Stimulated activated effector memory CD8-positive, alpha-beta T cell treated with anti-CD3 and anti-CD28 coated beads, Interleukin-12 subunit alpha, Interleukin-12 subunit beta, amount 100 ng/mL, for 72 hours (primary cell): Measurements from ENCODE around the gene NEURL1B.

Source experiments
- ATAC-seq: fragments of 150-1000 bp; cut with Tn5 transposase; 2 replicates; pipeline ENCODE4 v1.10.0; 2021
- DNase-seq, 2 donors: peaks; one replicate each; pipeline ENCODE4 v3.0.0; 2021 to 2022; ENCODE audit warnings: low spot score in 2 of 2
- H3K27ac Mint-ChIP-seq: one replicate; pipeline ENCODE4 v1.8.0; 2022; ENCODE audit warnings: mild to moderate bottlenecking, mixed read lengths
- H3K36me3 Mint-ChIP-seq: one replicate; pipeline ENCODE4 v1.8.0; 2022; ENCODE audit warnings: mild to moderate bottlenecking, mixed read lengths
- H3K4me1 Mint-ChIP-seq: one replicate; pipeline ENCODE4 v1.8.0; 2022; ENCODE audit warnings: mixed read lengths
- H3K4me3 Mint-ChIP-seq: one replicate; pipeline ENCODE4 v1.8.0; 2022; ENCODE audit warnings: mild to moderate bottlenecking, mixed read lengths
- H3K9me3 Mint-ChIP-seq: one replicate; pipeline ENCODE4 v1.8.0; 2022; ENCODE audit warnings: mixed read lengths

NEURL1B gene

GRCh38 chr5:172623313-172623980 is 17.6 kb upstream of the NEURL1B start:
- H3K4me1 Mint-ChIP-seq = no peaks in the 10 kb centered on the region
- H3K4me3 Mint-ChIP-seq = no peak overlapping the region
- H3K9me3 Mint-ChIP-seq = no peaks in the 10 kb centered on the region
- ATAC-seq (no peak), DNase-seq (no peak)
- H3K27ac Mint-ChIP-seq = no peak overlapping the region
- no peaks in the 10 kb centered on the region for H3K36me3 Mint-ChIP-seq

- Mint-ChIP-seq H3K9me3 (no peaks in the 10 kb centered on the region), H3K27ac (no peak overlapping the region), H3K36me3 (no peaks in the 10 kb centered on the region), H3K4me1 (no peaks in the 10 kb centered on the region), H3K4me3 (no peak overlapping the region)
- ATAC-seq (peak; percentile 22), DNase-seq (no peak)
Measured at GRCh38 chr5:172624083-172624995, 16.7 kb upstream of the NEURL1B start.

DNA sequence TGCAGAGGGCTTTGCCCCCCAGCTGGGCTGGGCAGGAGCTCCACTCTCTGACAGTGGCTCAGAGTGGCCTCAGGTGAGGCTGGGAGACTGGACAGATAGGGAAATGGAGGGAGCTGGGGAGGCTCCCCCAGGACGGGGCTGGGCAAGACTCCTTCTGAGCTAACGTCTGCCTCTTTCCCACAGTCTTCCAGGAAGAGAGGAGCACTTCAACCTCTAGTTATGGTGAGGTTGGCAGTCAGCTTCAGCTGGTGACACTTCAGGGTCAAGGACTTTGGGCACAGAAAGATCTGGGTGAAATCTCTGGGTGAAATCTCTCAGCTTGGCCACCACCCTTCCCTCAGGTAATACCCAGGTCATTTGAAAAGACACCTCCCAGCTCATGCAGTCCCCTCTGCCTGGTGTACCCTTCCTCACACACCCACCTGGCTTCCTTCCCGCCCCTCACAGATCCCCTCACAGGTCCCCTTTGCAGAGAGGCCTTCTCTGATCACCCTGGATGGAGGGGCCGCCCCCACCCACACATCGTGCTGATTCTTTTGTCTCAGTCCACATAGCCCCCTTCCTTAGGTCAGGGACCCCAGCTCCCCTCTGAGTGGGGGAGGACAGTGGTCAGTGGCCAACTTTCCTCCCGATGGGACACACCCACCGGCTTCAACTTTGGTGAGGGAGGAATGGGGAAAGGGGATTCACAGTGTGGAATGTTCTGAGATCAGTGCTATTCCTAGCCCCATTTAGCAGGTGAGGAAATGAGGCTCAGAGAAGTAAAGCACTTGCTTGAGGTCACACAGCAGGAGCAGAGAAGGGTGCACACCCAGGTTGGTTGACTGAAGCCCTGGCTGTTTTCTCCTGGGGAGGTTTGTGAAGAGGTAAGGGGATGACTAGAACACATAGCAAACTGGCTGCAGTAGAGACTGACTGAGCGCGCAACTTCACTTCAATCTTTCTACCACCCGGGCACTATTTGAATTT is 15.8 kb upstream of the NEURL1B start:
- no peak overlapping the region for H3K27ac Mint-ChIP-seq
- ATAC-seq (no peak), DNase-seq (no peak)
- no peaks in the 10 kb centered on the region for H3K9me3 Mint-ChIP-seq
- H3K4me3 Mint-ChIP-seq = no peak overlapping the region
- no peaks in the 10 kb centered on the region for H3K4me1 Mint-ChIP-seq
- no peaks in the 10 kb centered on the region for H3K36me3 Mint-ChIP-seq

GRCh38 chr5:172626031-172626581 is 15.0 kb upstream of the NEURL1B start:
- peak overlapping the region; percentile 60 for H3K27ac Mint-ChIP-seq
- no peaks in the 10 kb centered on the region for H3K4me1 Mint-ChIP-seq
- no peak for DNase-seq
- no peaks in the 10 kb centered on the region for H3K9me3 Mint-ChIP-seq
- no peak for ATAC-seq
- no peak overlapping the region for H3K4me3 Mint-ChIP-seq
- no peaks in the 10 kb centered on the region for H3K36me3 Mint-ChIP-seq

DNA sequence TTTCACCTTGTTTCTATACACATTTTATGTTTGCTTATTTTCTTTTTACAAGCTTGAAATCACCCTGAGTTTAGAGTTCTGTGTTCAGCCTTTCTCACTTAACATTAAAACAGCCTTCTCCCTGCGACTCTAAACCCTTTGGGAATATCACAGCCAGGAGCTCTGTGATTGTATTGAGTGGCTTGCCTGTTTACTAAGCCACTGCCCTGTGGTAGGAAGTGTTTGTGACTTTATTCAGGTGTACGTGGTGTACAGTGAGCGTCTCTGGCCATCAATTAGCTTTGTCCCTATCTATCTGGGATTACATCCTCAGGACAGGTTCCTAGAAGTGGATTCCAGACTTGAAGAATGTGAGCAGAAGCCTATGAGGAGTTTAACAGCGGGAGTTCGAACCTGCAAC is 11.0 kb upstream of the NEURL1B start:
- Mint-ChIP-seq H3K36me3 (no peaks in the 10 kb centered on the region), H3K27ac (no peak overlapping the region), H3K9me3 (no peaks in the 10 kb centered on the region), H3K4me1 (no peaks in the 10 kb centered on the region), H3K4me3 (no peak overlapping the region)
- DNase-seq (no peak), ATAC-seq (no peak)

- DNase-seq (no peak), ATAC-seq (peak; percentile 15)
- Mint-ChIP-seq H3K9me3 (no peaks in the 10 kb centered on the region), H3K27ac (no peak overlapping the region), H3K4me1 (no peaks in the 10 kb centered on the region), H3K4me3 (no peak overlapping the region), H3K36me3 (no peaks in the 10 kb centered on the region)
Measured at GRCh38 chr5:172630482-172630881, 10.6 kb upstream of the NEURL1B start.

DNA sequence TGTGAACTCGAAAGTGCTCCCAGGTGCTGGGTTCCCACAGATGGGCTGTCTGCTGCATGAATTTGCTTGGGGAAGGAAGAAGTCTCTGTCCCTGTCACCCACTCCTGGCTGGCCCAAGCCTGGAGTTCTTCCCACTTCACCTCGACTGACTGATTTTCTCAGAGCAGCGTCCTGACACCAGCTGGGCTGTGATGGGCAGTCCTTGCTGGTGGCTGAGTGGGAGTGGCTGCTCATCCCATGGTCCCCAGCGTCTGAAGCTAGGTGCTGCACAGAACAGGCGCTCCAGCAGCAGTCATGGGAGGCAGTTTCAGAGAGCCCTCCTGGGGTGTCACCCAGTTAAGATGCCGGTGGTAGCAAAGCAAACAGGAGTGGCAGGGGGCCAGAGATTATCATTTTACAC is 10.1 kb upstream of the NEURL1B start:
- Mint-ChIP-seq H3K36me3 (no peaks in the 10 kb centered on the region), H3K4me1 (no peaks in the 10 kb centered on the region), H3K4me3 (no peak overlapping the region), H3K27ac (no peak overlapping the region), H3K9me3 (no peaks in the 10 kb centered on the region)
- ATAC-seq (no peak), DNase-seq (no peak)

DNA sequence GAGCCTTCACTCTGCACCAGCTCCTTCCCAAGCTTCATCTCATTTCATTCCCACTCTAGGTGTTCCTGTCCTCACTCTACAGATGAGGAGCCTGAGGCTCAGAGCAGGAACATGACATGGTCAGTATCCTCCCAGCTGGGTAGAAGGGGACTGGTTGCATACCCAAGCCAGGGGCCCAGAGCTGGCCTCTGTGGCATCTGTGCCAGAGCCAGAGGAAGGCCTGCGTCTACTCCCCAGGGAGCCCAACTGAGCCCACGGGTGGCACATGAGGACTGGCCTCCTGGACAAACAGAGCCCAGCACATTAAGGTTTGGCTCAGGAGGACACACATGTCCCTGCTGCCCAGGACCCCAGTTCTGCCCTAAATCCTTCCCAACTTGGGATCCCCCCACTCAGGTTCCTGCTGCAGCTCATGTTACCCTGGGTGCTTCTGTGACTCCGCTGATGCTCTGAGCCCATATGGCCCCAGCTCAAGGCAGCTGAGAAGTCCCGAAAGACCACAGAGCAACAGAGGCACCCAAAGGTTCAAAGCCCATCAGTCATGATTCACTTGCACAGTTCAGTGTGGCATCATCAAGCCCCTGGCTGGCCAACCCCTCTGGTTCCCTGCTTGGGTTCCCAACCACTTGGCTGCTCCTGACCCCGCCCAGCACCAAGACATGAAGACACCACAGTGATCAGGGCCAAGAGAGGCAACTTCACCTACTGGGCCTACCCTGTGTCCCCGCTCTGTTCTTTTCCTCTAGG is 8.5 kb upstream of the NEURL1B start:
- Mint-ChIP-seq H3K4me3 (no peak overlapping the region), H3K36me3 (no peaks in the 10 kb centered on the region), H3K9me3 (no peaks in the 10 kb centered on the region), H3K4me1 (no peaks in the 10 kb centered on the region), H3K27ac (no peak overlapping the region)
- DNase-seq = no peak
- ATAC-seq = peak; percentile 19

- no peaks in the 10 kb centered on the region for H3K36me3 Mint-ChIP-seq
- H3K4me1 Mint-ChIP-seq = no peaks in the 10 kb centered on the region
- H3K4me3 Mint-ChIP-seq = no peak overlapping the region
- no peak for DNase-seq
- no peak for ATAC-seq
- H3K27ac Mint-ChIP-seq = no peak overlapping the region
- no peaks in the 10 kb centered on the region for H3K9me3 Mint-ChIP-seq
Measured at GRCh38 chr5:172633403-172633970, 7.6 kb upstream of the NEURL1B start.

DNA sequence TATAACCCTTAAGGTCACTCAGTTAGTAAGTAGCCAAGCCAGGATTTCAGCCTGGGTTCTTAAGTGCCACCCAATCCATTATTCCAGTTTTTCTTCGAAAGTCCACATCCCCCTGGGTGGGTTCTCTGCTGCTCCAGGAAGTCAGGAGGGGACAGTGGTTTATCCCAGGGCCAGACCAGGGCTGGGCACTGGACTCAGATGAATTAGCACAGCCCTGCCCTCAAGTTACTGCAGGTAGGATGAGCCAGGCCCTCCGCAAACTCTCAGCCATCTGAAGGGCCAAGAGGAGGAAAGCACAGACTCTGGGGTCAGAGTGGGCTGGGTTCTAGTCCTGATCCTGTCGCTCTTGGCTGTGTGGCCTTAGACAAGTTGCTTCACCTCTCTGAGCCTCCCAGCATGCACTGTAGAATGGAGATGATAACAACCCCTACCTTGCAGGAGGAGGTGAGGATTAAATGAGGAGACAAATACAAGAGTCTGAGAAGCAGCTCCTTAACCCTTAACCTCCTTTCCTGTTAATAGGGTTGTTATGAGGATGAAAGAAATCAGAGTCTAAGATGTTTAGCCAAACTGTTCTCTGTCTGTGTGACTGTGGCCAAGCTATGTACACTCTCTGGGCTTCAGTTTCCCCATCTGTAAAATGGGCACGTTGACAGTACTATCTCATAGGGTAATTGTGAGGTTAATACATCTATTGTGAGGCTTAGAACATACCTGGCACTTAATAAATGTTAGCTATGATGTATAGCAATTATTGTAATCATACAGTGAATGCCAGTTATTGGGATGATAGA is 6.8 kb upstream of the NEURL1B start:
- ATAC-seq = no peak
- Mint-ChIP-seq H3K27ac (no peak overlapping the region), H3K9me3 (no peaks in the 10 kb centered on the region), H3K4me1 (no peaks in the 10 kb centered on the region), H3K36me3 (no peaks in the 10 kb centered on the region), H3K4me3 (no peak overlapping the region)
- DNase-seq = no peak

DNA sequence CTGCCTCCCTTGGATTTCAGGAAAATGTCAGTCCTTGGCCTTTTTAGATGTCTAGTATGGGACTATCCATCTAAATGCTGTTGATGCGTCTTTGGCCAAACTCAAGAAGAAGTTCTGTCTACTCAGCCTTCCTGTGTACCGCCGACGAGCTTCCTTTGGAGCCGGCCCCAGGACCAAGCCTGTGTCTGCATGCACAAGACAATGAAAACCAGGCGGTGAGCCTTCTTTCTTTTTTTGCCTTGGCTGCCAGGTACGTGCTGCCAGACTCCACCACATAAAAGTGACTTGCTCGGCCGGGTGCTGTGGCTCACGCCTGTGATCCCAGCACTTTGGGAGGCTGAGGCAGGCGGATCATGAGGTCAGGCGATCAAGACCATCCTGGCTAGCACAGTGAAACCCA is 6.0 kb upstream of the NEURL1B start:
- Mint-ChIP-seq H3K36me3 (no peaks in the 10 kb centered on the region), H3K4me3 (no peak overlapping the region), H3K27ac (no peak overlapping the region), H3K4me1 (no peaks in the 10 kb centered on the region), H3K9me3 (no peaks in the 10 kb centered on the region)
- ATAC-seq (no peak), DNase-seq (no peak)

GRCh38 chr5:172636279-172637050 is 4.6 kb upstream of the NEURL1B start:
- Mint-ChIP-seq H3K4me3 (no peak overlapping the region), H3K36me3 (no peaks in the 10 kb centered on the region), H3K9me3 (no peaks in the 10 kb centered on the region), H3K4me1 (peaks cover 6% of the 10 kb centered on the region), H3K27ac (no peak overlapping the region)
- ATAC-seq = no peak
- no peak for DNase-seq

GRCh38 chr5:172637110-172637580 is 3.9 kb upstream of the NEURL1B start:
- DNase-seq (no peak), ATAC-seq (no peak)
- Mint-ChIP-seq H3K4me1 (peaks cover 6% of the 10 kb centered on the region), H3K36me3 (no peaks in the 10 kb centered on the region), H3K9me3 (no peaks in the 10 kb centered on the region), H3K4me3 (no peak overlapping the region), H3K27ac (no peak overlapping the region)
